GM19455 (cell line): ENCODE results near the gene BMP8A.
"Not testable (repeated sequence)": the region's sequence is repeated elsewhere in the genome, so short reads cannot be mapped to it uniquely, and the experiment has no call there.

ENCODE experiments used
- ATAC-seq: cut with Tn5 transposase; IDR thresholded peaks from one replicate; pipeline ENCODE4 v1.9.1; 2021; ENCODE audit not compliant: unreplicated experiment

The BMP8A gene

GRCh38 chr1:39525366-39526165 lies 34.1 kb downstream of the BMP8A start:
- ATAC-seq: peak; percentile 88

DNA sequence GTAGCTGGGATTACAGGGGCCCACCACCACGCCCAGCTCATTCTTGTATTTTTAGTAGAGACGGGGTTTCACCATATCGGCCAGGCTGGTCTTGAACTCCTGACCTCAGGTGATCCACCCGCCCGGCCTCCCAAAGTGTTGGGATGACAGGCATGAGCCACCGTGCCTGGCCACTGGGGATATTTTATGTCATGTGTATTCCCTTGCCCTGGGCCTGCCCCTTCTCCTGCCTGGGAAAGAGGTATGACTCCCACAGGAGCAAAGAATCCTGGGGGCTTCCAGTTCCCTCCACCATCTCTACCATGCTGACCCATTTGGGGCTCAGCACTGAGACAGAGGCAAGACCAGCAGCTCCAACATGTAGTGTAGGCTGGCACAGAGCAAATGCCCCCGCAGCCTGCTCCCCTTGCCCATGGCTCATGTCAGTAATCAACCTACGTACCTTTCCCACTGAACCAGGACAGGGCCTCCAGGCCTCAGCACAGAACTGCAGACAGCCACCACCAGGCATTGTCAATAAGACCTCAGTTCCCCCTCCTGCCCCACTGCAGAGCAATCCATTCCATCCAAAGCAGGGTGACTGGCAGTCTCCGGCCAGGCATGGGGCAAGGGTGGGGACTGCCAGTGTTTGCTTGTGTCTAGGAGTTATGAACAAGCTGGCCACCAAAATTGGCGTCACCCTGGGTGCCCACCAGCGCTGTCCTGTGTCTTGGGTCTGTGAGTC lies 35.2 kb downstream of the BMP8A start:
- ATAC-seq: no peak

- ATAC-seq: not testable (repeated sequence)
Observed at GRCh38 chr1:39527190-39527579, 35.7 kb downstream of the BMP8A start.

DNA sequence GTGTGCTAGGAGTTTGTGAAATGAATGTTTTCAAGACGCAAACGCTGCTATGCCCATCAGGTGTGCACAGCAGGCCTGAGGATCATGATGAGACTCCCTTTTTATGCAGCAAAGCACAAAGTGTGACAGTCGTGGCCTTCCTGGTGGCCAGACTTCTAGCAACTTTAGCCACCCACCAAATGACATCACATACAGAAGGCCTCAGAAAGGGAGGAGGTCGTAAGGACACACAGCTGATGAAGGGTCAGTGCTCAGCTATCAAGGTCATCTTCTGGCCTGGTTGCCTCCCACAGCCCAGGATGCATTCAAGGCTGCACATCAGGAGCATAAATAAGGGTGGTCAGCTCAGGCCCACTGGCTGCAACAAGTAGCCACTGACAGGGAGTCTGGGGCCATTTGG lies 36.6 kb downstream of the BMP8A start:
- no peak for ATAC-seq

DNA sequence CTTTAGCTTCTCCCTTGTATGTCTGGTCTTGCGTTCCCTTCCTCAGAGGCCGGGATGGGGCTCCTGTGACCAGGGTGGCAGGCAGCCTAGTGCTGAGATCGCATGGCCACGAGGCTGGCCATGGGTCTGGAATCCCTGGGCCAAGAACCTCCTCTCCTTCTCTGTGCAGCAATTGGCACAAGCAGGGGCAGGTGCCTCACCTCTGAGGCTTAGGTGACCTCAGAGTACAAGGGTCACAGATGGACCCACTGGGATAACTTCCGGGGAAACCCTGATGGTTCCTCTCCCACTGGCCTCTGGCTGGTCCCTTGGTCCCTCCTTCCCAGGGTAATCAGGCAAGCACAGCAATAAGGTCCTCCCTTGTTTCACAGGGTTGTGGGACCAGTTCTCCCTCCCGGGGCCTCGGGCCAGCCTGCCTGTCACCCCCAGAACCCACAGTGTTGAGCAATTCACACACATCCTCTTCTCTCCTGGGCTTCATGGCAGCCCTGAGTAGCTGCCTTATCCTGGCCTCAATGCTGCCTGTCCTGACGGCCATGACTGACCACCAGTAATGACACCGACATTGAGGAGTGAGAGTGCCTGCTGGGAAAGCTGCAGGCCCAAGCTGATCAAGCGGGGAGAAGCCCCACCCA lies 38.6 kb downstream of the BMP8A start:
- ATAC-seq: no peak

DNA sequence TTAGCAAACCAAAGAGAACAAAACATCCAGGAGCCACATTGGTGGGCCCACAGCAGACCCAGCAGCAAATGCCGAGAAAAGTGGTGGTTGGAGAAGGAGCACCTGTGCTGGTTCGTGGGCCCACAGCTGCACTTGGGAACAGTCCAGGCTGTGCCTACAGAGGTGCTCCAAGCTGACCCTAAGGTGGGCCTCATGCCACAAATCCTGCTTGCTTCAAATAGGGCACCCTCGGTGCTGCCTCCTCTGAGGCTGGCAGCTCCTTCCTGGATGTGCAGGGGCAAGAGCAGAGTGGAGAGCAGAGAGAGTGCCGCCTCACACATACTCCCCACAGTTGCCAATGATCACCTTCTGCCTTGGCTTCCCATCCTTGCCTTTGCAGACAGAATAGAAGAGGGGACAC lies 40.1 kb downstream of the BMP8A start:
- no peak for ATAC-seq

DNA sequence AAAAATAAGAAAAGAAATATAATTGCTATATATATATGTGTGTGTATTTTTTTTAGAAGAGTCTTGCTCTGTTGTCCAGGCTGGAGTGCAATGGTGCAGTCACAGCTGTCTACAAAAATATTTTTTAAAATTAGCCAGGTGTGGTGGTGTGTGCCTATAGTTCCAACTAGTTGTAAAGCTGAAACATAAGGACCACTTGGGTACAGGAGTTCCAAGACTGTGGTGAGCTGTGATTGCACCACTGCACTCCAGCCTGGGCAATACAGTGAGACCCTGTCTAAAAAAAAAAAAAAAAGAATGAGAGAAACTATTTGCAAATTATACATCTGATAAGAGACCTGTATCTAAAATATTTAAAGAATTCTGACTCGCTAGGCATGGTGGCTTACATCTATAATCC lies 42.0 kb downstream of the BMP8A start:
- ATAC-seq: no peak

GRCh38 chr1:39538531-39539251 lies 47.3 kb downstream of the BMP8A start:
- ATAC-seq: no peak

GRCh38 chr1:39539252-39539790 lies 47.9 kb downstream of the BMP8A start:
- no peak for ATAC-seq

DNA sequence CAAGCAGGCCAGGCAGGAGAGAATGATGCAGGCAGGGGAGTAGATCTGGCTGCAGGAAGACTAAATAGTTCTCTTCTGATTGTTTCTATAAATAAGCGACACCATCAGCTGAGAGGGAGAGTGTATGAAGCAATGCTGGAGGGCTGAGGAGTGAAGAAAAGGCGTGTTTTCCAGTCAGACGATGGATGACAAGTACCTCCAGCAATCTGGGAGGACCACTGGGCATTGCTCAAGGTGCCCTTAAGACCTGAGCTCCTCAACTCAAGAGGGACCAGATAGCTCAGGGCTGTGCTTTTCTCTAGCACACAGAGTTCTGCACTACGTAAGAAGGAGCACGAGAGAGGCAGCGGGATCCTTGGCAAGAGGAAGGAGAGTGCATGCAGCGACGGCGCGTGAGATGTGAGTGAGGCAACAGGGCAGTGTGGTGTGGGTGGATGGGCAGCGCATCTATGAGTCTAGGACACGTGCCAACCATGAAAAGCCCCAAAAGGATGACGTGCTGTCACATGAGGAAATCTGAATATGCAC lies 49.1 kb downstream of the BMP8A start:
- ATAC-seq: no peak

DNA sequence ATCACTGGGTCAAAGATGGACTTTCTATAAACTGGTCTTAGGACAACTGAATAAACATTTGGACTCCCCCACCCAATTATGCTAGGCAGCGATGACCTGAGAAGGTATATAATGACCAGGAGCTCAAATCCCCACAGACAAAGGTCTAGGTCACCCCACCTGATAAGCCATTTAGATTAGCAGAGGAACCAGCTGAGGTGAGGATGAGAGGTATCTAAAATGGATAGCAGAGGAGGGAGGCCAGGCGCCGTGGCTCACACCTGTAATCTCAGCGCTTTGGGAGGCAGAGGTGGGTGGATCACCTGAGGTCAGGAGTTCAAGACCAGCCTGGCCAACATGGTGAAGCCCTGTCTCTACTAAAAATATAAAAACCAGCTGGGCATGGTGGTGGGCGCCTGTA lies 51.5 kb downstream of the BMP8A start:
- no peak for ATAC-seq

DNA sequence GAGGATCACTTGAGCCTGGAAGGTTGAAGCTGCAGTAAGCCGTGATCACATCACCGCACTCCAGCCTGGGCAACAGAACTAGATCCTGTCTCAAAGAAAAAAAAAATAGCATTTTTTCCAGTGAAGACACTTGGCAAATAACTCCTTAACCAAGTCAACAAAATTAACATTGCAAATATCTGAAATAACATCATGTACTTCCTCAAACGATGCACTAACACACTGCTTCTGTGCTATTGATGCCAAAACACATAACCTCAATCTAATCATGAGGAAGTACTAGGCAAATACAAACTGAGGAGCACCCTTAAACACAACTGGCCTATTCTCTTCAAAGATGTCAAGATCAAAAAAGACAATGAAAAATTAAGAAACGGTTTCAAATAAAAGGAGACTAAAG lies 52.9 kb downstream of the BMP8A start:
- ATAC-seq: no peak

- ATAC-seq: no peak
Observed at GRCh38 chr1:39545531-39545930, 54.1 kb downstream of the BMP8A start.

- ATAC-seq: no peak
Observed at GRCh38 chr1:39554277-39554676, 62.8 kb downstream of the BMP8A start.

DNA sequence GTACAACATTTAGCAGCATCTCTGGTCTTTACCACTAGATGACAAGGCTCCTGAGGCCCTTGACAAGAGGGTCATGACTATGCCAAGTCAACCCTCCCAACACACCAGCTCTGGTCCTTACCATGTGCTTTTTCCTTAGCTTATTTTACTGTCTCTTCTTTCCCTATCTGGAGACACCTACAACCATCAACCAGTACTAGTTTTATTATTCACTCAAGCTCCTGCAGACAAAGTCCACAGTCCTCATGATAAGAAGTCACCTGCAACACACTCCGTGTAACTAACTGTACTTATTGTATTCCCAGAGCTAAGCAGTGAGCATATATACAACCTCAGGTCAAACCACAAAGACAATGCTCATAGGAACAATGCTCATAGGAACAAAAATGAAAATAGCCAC lies 69.8 kb downstream of the BMP8A start:
- no peak for ATAC-seq

GRCh38 chr1:39562886-39563285 lies 71.5 kb downstream of the BMP8A start:
- no peak for ATAC-seq

- ATAC-seq: no peak
Observed at GRCh38 chr1:39563669-39564068, 72.2 kb downstream of the BMP8A start.

GRCh38 chr1:39564340-39564739 lies 72.9 kb downstream of the BMP8A start:
- ATAC-seq: no peak

GRCh38 chr1:39564941-39565340 lies 73.5 kb downstream of the BMP8A start:
- ATAC-seq: no peak

- ATAC-seq: no peak
Observed at GRCh38 chr1:39566441-39567137, 75.2 kb downstream of the BMP8A start.
